GM19397 (cell line): ENCODE results near the gene OR6A2.

Experiments
- ATAC-seq: cut with Tn5 transposase; IDR thresholded peaks from one replicate; pipeline ENCODE4 v1.9.1; 2021; ENCODE audit warnings: mild to moderate bottlenecking, moderate library complexity; ENCODE audit not compliant: unreplicated experiment

The OR6A2 gene

GRCh38 chr11:6757373-6757967 is 42.0 kb downstream of the OR6A2 start:
- ATAC-seq = no peak

GRCh38 chr11:6755953-6756347 is 43.5 kb downstream of the OR6A2 start:
- ATAC-seq = no peak

- ATAC-seq = no peak
Observed at GRCh38 chr11:6755303-6755952, 44.1 kb downstream of the OR6A2 start.

GRCh38 chr11:6747097-6747668 is 52.3 kb downstream of the OR6A2 start:
- no peak for ATAC-seq

GRCh38 chr11:6746626-6747025 is 52.9 kb downstream of the OR6A2 start:
- peak; percentile 26 for ATAC-seq

- peak; percentile 79 for ATAC-seq
Observed at GRCh38 chr11:6746086-6746618, 53.3 kb downstream of the OR6A2 start.

GRCh38 chr11:6745465-6746015 is 53.9 kb downstream of the OR6A2 start:
- no peak for ATAC-seq

GRCh38 chr11:6745018-6745417 is 54.5 kb downstream of the OR6A2 start:
- ATAC-seq = no peak

GRCh38 chr11:6742260-6742659 is 57.2 kb downstream of the OR6A2 start:
- ATAC-seq = no peak
